OCI-LY7 (cell line): ENCODE data around the gene CLP1. TPM values are rescaled to one million over a fixed set of nuclear protein-coding genes. Genes with fewer than 3 reads are reported as not detected.

Source experiments
- BruUV-seq: library from RNA; stranded (reverse); fragments of 400-500 nt; replicated peaks from 2 replicates; lab custom pipeline; 2021; lab: Mats Ljungman, UMichigan
- CTCF ChIA-PET: fragments of 300-600 bp; sonication (Branson Sonifier 250); formaldehyde crosslinking; loops from one replicate; lab custom pipeline; 2022; ENCODE audit warnings: antibody characterized with exemption; ENCODE audit not compliant: unreplicated experiment; lab: Charles Lee
- POLR2A ChIA-PET: fragments of 300-600 bp; sonication (Branson Sonifier 250); formaldehyde crosslinking; loops from one replicate; lab custom pipeline; 2022; ENCODE audit warnings: antibody characterized with exemption; lab: Charles Lee
- DNase-seq: peaks from one replicate; pipeline ENCODE4 v3.0.0-alpha.2; 2015; ENCODE audit warnings: low spot score
- H2AFZ ChIP-seq: fragments of 200-600 bp; sonication (generic), shearing (Covaris generic); 2 replicates; pipeline ENCODE4 v1.6.1; 2014; ENCODE audit warnings: mild to moderate bottlenecking, antibody characterized with exemption, low read length, moderate library complexity
- H3K27ac ChIP-seq: fragments of 200-600 bp; sonication (generic); 2 replicates; pipeline ENCODE4 v1.5.1; 2014; ENCODE audit warnings: mixed run types, low read depth, mild to moderate bottlenecking, moderate library complexity, low read length, inconsistent platforms; ENCODE audit not compliant: poor library complexity, severe bottlenecking
- H3K36me3 ChIP-seq: fragments of 200-600 bp; sonication (generic); 2 replicates; pipeline ENCODE4 v1.6.1; 2014; ENCODE audit warnings: mild to moderate bottlenecking, antibody characterized with exemption, low read length, moderate library complexity, mixed read lengths; ENCODE audit not compliant: insufficient read depth
- H3K4me1 ChIP-seq: fragments of 200-600 bp; sonication (generic); 2 replicates; pipeline ENCODE4 v1.5.1; 2014; ENCODE audit warnings: mild to moderate bottlenecking, low read length; ENCODE audit not compliant: insufficient read depth, poor library complexity, severe bottlenecking
- H3K4me2 ChIP-seq: fragments of 200-600 bp; sonication (generic); 2 replicates; pipeline ENCODE4 v1.6.1; 2014; ENCODE audit warnings: mild to moderate bottlenecking, low read length
- H3K4me3 ChIP-seq: fragments of 200-600 bp; sonication (generic); 2 replicates; pipeline ENCODE4 v1.5.1; 2014; ENCODE audit warnings: mild to moderate bottlenecking, low read depth, low read length; ENCODE audit not compliant: poor library complexity, severe bottlenecking
- H3K79me2 ChIP-seq: fragments of 200-600 bp; sonication (generic); 2 replicates; pipeline ENCODE4 v1.6.1; 2016; ENCODE audit warnings: low read depth, mild to moderate bottlenecking, low read length, moderate library complexity, mixed read lengths; ENCODE audit not compliant: insufficient read depth
- H3K9me2 ChIP-seq: fragments of 200-600 bp; sonication (generic); 2 replicates; pipeline ENCODE4 v1.6.1; 2016; ENCODE audit warnings: mild to moderate bottlenecking, low read length, mixed read lengths; ENCODE audit not compliant: insufficient read depth
- H3K9me3 ChIP-seq: fragments of 200-600 bp; sonication (generic); 2 replicates; pipeline ENCODE4 v1.6.1; 2014; ENCODE audit warnings: mild to moderate bottlenecking, mixed run types, low read length, mixed read lengths
- H4K20me1 ChIP-seq: fragments of 200-600 bp; sonication (generic); 2 replicates; pipeline ENCODE4 v1.6.1; 2014; ENCODE audit warnings: mild to moderate bottlenecking, antibody characterized with exemption, low read length, moderate library complexity, mixed read lengths; ENCODE audit not compliant: insufficient read depth
- EZH2phosphoT487 ChIP-seq: fragments of 200-600 bp; sonication (generic); IDR thresholded peaks from 2 replicates; pipeline ENCODE4 v1.6.1; 2018; ENCODE audit warnings: low read depth, borderline replicate concordance, mild to moderate bottlenecking, mixed run types, antibody characterized with exemption, low read length, moderate library complexity, mixed read lengths
- intact Hi-C: fragments of 100-400 bp; cut with micrococcal nuclease; formaldehyde crosslinking; loops from one replicate; pipeline ENCODE4 v1.10.0; 2022; ENCODE audit not compliant: unreplicated experiment
- total RNA-seq, 2 experiments: library from RNA; depleted of rRNA in 1 of 2; stranded (reverse); fragments of >200 nt in 1 of 2; shearing (Covaris generic) in 1 of 2; gene quantifications; 2 replicates each; pipeline ENCODE4 v1.2.3, GENCODE V29; 2014 to 2022
- TF ChIP-seq, protein P1 (sequence below): fragments of 200-600 bp; sonication (generic); conservative IDR thresholded peaks from 2 replicates; pipeline ENCODE4 v1.5.1; 2014; ENCODE audit warnings: mild to moderate bottlenecking, antibody characterized with exemption, low read length, moderate library complexity, mixed read lengths

Gene CLP1
- total RNA-seq, 2 experiments from 2014 or later: 18.5 to 20.8 TPM

DNA sequence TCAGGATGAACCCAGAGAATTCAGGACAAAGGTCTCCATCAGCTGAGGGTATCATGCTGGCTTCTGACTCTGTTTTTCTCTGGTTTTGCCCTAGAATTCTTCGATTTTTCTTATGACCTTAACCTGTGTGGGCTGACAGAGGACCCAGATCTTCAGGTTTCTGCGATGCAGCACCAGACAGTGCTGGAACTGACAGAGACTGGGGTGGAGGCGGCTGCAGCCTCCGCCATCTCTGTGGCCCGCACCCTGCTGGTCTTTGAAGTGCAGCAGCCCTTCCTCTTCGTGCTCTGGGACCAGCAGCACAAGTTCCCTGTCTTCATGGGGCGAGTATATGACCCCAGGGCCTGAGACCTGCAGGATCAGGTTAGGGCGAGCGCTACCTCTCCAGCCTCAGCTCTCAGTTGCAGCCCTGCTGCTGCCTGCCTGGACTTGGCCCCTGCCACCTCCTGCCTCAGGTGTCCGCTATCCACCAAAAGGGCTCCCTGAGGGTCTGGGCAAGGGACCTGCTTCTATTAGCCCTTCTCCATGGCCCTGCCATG is 43.3 kb upstream of the CLP1 start:
- CTCF ChIA-PET: interaction anchor here (0.6 kb wide), 1 partner anchor 47 kb away, joined by 3 read pairs; the partner anchor contains the start of gene UBE2L6

DNA sequence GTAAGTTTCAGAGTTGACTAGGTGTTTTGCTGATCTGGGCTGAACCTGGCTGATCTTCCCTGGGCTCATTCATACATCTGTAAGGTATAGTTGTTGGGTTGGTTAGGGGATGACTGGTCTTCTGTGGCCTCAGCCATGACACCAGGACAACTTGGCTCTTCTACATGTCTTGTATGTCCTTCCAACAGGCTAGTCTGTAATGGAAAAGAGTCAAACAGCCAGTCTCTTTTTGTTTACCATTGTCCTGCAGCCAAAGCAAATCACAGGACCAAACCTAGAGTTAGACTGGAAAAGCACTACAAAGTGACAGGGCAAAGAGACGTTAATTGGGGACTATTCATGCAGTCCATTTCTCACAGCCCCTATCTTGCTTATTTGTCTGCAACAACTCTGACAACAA is 42.3 kb upstream of the CLP1 start:
- CTCF ChIA-PET: interaction anchor here (0.6 kb wide), 1 partner anchor 48 kb away, joined by 3 read pairs; the partner anchor contains the start of gene UBE2L6
- Histone ChIP-seq H3K9me2 (no peaks in the 10 kb centered on the region), H3K4me2 (no peak overlapping the region), H3K27ac (no peak overlapping the region), H3K4me3 (no peak overlapping the region), H3K79me2 (no peaks in the 10 kb centered on the region), H4K20me1 (no peaks in the 10 kb centered on the region), H3K9me3 (peaks cover 15% of the 10 kb centered on the region), H2AFZ (no peak overlapping the region), H3K36me3 (no peaks in the 10 kb centered on the region), H3K4me1 (no peaks in the 10 kb centered on the region)
- DNase-seq: no peak
- TF ChIP-seq, protein P1, sequence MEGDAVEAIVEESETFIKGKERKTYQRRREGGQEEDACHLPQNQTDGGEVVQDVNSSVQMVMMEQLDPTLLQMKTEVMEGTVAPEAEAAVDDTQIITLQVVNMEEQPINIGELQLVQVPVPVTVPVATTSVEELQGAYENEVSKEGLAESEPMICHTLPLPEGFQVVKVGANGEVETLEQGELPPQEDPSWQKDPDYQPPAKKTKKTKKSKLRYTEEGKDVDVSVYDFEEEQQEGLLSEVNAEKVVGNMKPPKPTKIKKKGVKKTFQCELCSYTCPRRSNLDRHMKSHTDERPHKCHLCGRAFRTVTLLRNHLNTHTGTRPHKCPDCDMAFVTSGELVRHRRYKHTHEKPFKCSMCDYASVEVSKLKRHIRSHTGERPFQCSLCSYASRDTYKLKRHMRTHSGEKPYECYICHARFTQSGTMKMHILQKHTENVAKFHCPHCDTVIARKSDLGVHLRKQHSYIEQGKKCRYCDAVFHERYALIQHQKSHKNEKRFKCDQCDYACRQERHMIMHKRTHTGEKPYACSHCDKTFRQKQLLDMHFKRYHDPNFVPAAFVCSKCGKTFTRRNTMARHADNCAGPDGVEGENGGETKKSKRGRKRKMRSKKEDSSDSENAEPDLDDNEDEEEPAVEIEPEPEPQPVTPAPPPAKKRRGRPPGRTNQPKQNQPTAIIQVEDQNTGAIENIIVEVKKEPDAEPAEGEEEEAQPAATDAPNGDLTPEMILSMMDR: no peak
- TF ChIP-seq EZH2phosphoT487: no peak
- POLR2A ChIA-PET: interaction anchor here (0.7 kb wide), 1 partner anchor 11 kb away, joined by 3 read pairs; no protein-coding TSS in a partner anchor
- BruUV-seq: no TSS peak
- intact Hi-C loops: no loop called here

More for the DNA sequence above, 43.3 kb upstream of the CLP1 start:
- DNase-seq: no peak
- Histone ChIP-seq H3K9me2 (no peaks in the 10 kb centered on the region), H3K9me3 (peaks cover 6% of the 10 kb centered on the region; the same call in 1 of the 2 replicates), H3K4me1 (no peaks in the 10 kb centered on the region), H3K27ac (no peak overlapping the region), H3K36me3 (no peaks in the 10 kb centered on the region), H3K4me3 (no peak overlapping the region), H3K79me2 (no peaks in the 10 kb centered on the region), H3K4me2 (no peak overlapping the region), H4K20me1 (no peaks in the 10 kb centered on the region), H2AFZ (no peak overlapping the region)
- POLR2A ChIA-PET: no interaction called here
- intact Hi-C loops: no loop called here
- no TSS peak for BruUV-seq
- TF ChIP-seq EZH2phosphoT487: no peak
- TF ChIP-seq, protein P1: no peak

DNA sequence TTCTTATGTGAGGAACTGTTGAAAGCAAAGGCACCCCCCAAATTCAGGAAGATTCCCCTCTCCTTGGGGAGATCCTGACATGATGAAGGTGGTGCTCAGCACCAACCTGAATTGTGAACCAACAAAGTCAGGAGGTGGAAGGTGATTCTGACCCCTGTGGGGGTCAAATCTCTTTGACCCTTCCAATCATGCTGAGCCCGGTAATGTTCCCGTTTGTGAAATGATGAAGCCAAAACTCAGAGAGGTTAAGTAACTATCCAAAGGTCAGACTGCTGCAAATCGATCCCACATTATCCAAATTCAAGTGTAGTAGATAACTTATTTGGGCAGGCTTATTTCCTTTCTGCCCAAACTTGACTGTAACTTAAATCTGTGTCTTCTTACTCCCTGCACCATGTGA is 41.0 kb upstream of the CLP1 start:
- Histone ChIP-seq H4K20me1 (no peaks in the 10 kb centered on the region), H3K9me3 (peaks cover 17% of the 10 kb centered on the region), H3K9me2 (no peaks in the 10 kb centered on the region), H3K79me2 (no peaks in the 10 kb centered on the region), H2AFZ (no peak overlapping the region), H3K4me1 (no peaks in the 10 kb centered on the region), H3K27ac (no peak overlapping the region), H3K4me2 (no peak overlapping the region), H3K4me3 (no peak overlapping the region), H3K36me3 (no peaks in the 10 kb centered on the region)
- ChIA-PET CTCF (no interaction called here), POLR2A (interaction anchor here (0.7 kb wide), 1 partner anchor 18 kb away, joined by 3 read pairs; no protein-coding TSS in a partner anchor)
- TF ChIP-seq, protein P1: no peak
- TF ChIP-seq EZH2phosphoT487: no peak
- DNase-seq: no peak
- intact Hi-C loops: no loop called here
- BruUV-seq: no TSS peak
